K562 (cell line): ENCODE results near the gene TBATA.

ENCODE experiments used
- TSC22D4 ChIP-seq: fragments of 450-650 bp; IDR thresholded peaks from 2 replicates; pipeline ENCODE4 v1.6.1; 2016; ENCODE audit warnings: missing genetic modification characterization, missing biosample characterization, control low read depth
- ZBTB40 ChIP-seq, 2 experiments: fragments of 450-650 bp in 1 of 2; sonication (generic) in 1 of 2; formaldehyde crosslinking in 1 of 2; IDR thresholded peaks; 2 replicates each; pipeline versions ENCODE4 v1.7.1 to v1.9.0; 2016 to 2022; ENCODE audit warnings: inconsistent platforms in 1 of 2, mild to moderate bottlenecking in 1 of 2, missing genetic modification reagents in 1 of 2
- ZNF165 ChIP-seq: fragments of 250-450 bp; sonication (Bioruptor Pico); IDR thresholded peaks from 2 replicates; pipeline ENCODE4 v1.4.0; 2020; ENCODE audit warnings: borderline replicate concordance
- TF ChIP-seq, protein P1 (sequence below): sonication (generic); formaldehyde crosslinking; IDR thresholded peaks from 2 replicates; pipeline ENCODE4 v1.8.1; 2022; ENCODE audit warnings: missing genetic modification reagents

DNA sequence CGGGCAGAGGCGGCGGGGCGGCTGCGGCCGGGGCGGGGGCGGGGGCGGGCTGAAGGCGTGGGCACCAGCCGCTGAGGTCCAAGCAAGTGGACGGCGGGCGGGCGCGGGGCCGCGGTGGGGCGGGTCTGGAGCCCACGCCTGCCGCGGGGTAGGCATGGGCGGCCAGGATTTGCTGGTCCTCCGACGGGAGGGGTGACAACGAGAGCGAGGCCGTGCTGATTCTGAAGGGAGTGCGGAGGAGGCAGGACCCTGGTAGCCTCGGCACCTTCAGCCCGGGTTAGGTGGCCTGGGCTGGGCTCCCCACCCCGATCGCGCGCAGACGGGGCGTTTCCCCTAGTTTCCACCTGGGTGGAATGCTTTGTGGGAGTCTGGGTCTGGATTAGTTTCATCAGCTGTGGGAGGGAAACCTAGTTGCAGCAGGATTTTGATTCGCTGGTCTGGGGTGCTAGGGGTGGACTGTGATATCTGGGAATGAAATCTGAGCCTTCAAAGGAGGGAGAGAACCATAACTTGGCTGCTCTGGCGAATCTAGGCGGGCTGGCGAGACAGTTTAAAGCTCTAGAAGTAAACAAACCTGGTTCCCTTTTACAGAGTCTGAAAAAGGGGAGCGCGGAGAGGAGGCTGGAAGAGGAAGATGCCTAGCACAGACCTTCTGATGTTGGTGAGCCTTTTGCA lies 31.2 kb upstream of the TBATA start:
- TF ChIP-seq TSC22D4 = no peak
- no peak for TF ChIP-seq ZNF165 (CRISPR knock-in tag)
- TF ChIP-seq ZBTB40 (IDR thresholded peaks at IDR 0.05) = 0 out of 2 replicates have a peak, but pooled peaks have one; percentile 13
- no peak for TF ChIP-seq ZBTB40 (CRISPR knock-in tag; IDR thresholded peaks at IDR 0.05)
- TF ChIP-seq, protein P1, sequence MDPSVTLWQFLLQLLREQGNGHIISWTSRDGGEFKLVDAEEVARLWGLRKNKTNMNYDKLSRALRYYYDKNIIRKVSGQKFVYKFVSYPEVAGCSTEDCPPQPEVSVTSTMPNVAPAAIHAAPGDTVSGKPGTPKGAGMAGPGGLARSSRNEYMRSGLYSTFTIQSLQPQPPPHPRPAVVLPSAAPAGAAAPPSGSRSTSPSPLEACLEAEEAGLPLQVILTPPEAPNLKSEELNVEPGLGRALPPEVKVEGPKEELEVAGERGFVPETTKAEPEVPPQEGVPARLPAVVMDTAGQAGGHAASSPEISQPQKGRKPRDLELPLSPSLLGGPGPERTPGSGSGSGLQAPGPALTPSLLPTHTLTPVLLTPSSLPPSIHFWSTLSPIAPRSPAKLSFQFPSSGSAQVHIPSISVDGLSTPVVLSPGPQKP (CRISPR knock-in tag) = no peak
